Ureter (tissue), 1 donor: ENCODE measurements around the gene NPAS1. TPM values are rescaled to one million over a fixed set of nuclear protein-coding genes. Genes with fewer than 3 reads are reported as not detected.
"Not testable (repeated sequence)": the region's sequence is repeated elsewhere in the genome, so short reads cannot be mapped to it uniquely, and the experiment has no call there.

Experiments used
- DNase-seq: peaks from one replicate; pipeline ENCODE4 v3.0.0-alpha.2; 2020; ENCODE audit warnings: low spot score
- total RNA-seq: library from RNA; stranded (reverse); gene quantifications from one replicate; pipeline ENCODE4 v1.2.4, GENCODE V29; 2023
- donor health status: DM: yes; HTN: yes; CAD: no.

Gene NPAS1
- total RNA-seq, 1 donor from 2014 or later, result not detected

GRCh38 chr19:47078351-47078750, 58.7 kb downstream of the NPAS1 start:
- DNase-seq, result not testable (repeated sequence)

- no peak for DNase-seq
Observed at GRCh38 chr19:47081095-47081494, 61.5 kb downstream of the NPAS1 start.

GRCh38 chr19:47082493-47082892, 62.9 kb downstream of the NPAS1 start:
- DNase-seq, result no peak

- DNase-seq, result no peak
Observed at GRCh38 chr19:47084879-47085439, 65.3 kb downstream of the NPAS1 start.

GRCh38 chr19:47086280-47086679, 66.6 kb downstream of the NPAS1 start:
- no peak for DNase-seq

GRCh38 chr19:47089767-47090350, 70.2 kb downstream of the NPAS1 start:
- DNase-seq, result no peak

- no peak for DNase-seq
Observed at GRCh38 chr19:47093254-47093653, 73.6 kb downstream of the NPAS1 start.

- no peak for DNase-seq
Observed at GRCh38 chr19:47093841-47094240, 74.2 kb downstream of the NPAS1 start.

- DNase-seq, result no peak
Observed at GRCh38 chr19:47094557-47095475, 75.2 kb downstream of the NPAS1 start.

Other genes with a start within 250 kb of the NPAS1 start
- gene SLC1A5, start 231.2 kb upstream of the NPAS1 start, total RNA-seq, result 344 TPM
- gene AP2S1, start 169.0 kb upstream of the NPAS1 start, total RNA-seq, result 73.7 TPM
- gene ARHGAP35, start 158.8 kb upstream of the NPAS1 start, total RNA-seq, result 84.0 TPM
- gene TMEM160, start 28.8 kb downstream of the NPAS1 start, total RNA-seq, result 15.5 TPM
- 55.1 TPM for gene ZC3H4, start 93.9 kb downstream of the NPAS1 start, total RNA-seq
- gene SAE1, start 111.0 kb downstream of the NPAS1 start, total RNA-seq, result 56.9 TPM
- 9.9 TPM for gene BBC3, start 211.4 kb downstream of the NPAS1 start, total RNA-seq
- gene CCDC9, start 236.7 kb downstream of the NPAS1 start, total RNA-seq, result 37.2 TPM